Measurements from ENCODE around the gene FPR1. TPM values are rescaled to one million over a fixed set of nuclear protein-coding genes. Genes with fewer than 3 reads are reported as not detected.
"Not testable (repeated sequence)": the region's sequence is repeated elsewhere in the genome, so short reads cannot be mapped to it uniquely, and the experiment has no call there.

Gene FPR1
- polyA plus RNA-seq, 4 donors = 0.54 to 3.7 (median 1.3) TPM

DNA sequence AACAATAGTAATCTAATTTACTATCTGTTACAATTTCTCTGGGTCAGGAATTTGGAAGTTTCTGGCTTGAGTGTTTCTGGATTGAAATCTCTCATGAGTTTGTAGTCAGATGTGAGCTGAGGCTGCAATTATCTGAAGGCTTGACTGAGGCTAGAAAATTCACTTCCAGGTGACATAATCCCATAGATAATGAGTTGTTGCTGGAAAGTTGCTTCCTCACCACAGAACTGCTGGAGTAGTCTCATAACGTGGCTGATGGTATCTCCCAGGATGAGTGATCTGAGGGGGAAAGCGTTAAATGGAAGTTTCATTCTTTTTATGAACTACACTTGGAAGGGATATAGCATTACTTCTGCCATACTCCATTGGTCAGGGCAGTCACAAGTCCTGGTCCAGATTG lies 28.0 kb upstream of the FPR1 start:
- DNase-seq (ENCODE audit: low read depth in 4 of 4, low spot score in 3 of 4) = no peak

- DNase-seq (ENCODE audit: low read depth in 4 of 4, low spot score in 3 of 4) = no peak
Observed at GRCh38 chr19:51779181-51779580, 27.5 kb upstream of the FPR1 start.

GRCh38 chr19:51777570-51778462 lies 26.1 kb upstream of the FPR1 start:
- peak; percentile 51 to 76 (median 64) for DNase-seq (ENCODE audit: low read depth in 4 of 4, low spot score in 3 of 4)

DNA sequence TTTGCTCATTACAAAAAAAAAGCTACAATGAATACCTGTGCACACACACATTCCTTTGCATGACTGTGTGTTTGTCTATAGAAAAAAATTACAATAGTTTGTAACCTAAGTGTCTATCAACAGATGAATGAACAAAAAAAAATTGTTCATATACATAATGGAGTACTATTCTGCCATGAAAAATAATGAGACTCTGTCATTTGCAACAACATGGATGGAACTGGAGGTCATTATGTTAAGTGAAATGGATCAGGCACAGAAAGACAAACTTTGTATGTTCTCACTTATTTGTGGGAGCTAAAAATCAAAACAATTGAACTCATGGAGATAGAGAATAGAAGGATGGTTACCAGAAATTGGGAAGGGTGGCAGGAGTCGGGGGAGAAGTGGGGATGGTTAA lies 24.9 kb upstream of the FPR1 start:
- DNase-seq (ENCODE audit: low read depth in 4 of 4, low spot score in 3 of 4) = not testable (repeated sequence)

- no peak for DNase-seq (ENCODE audit: low read depth in 4 of 4, low spot score in 3 of 4)
Observed at GRCh38 chr19:51772977-51773376, 21.3 kb upstream of the FPR1 start.

GRCh38 chr19:51771376-51772130 lies 19.9 kb upstream of the FPR1 start:
- no peak for DNase-seq (ENCODE audit: low read depth in 4 of 4, low spot score in 3 of 4)

GRCh38 chr19:51766461-51766860 lies 14.8 kb upstream of the FPR1 start:
- no peak for DNase-seq (ENCODE audit: low read depth in 4 of 4, low spot score in 3 of 4)

DNA sequence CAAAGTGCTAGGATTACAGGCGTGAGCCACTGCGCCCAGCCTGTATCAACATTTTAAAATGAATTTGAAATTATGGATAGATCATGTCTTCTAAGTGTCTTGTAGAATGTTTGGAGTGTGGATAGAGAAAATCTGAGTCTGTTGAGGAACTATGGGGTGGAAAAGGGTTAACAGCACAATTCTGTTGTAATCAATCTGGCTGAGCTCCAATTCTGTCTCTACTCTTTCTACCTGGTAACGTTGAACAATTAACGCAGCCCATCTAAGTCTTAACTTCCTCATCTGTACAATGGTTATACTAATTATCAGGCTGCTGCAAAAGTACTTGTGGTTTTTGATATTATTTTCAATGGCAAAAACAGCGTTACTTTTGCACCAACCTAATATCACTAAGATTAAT lies 13.4 kb upstream of the FPR1 start:
- no peak for DNase-seq (ENCODE audit: low read depth in 4 of 4, low spot score in 3 of 4)

DNA sequence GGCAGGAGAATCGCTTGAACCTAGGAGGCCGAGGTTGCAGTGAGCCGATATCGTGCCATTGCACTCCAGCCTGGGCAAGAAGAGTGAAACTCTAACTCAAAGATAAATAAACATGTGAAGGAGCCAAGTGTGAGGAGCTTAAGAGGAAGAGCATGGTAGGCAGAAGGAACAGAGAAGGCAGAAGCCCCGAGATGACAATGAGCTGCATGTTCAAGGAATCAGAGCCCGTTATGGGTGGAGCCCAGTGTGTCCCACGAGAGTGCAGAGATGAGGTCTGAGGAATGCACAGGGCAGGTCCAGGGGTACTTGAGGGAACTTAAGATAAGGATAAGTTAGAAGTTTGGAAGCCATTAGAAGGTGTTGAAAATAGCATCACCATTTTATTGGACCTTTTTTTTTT lies 10.0 kb upstream of the FPR1 start:
- no peak for DNase-seq (ENCODE audit: low read depth in 4 of 4, low spot score in 3 of 4)

GRCh38 chr19:51760697-51761356 lies 9.1 kb upstream of the FPR1 start, which contains the start of gene FPR2:
Gene FPR2 (plus strand): TSS chr19:51761180. CDS start chr19:51768659, 7,479 bp downstream.
- DNase-seq (ENCODE audit: low read depth in 4 of 4, low spot score in 3 of 4) = no peak

DNA sequence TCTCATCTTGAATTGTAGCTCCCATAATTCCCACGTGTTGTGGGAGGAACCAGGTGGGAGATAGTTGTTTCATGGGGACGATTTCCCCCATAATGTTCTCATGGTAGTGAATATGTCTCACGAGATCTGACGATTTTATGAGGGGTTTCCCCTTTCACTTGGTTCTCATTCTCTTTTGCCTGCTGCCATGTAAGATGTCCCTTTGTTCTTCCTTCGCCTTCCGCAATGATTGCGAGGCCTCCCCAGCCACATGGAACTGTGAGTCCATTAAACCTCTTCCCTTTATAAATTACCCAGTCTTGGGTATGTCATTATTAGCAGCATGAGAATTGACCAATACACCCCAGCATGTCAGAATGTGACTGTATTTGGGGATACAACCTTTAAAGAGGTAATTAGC lies 3.9 kb upstream of the FPR1 start:
- no peak for DNase-seq (ENCODE audit: low read depth in 4 of 4, low spot score in 3 of 4)

GRCh38 chr19:51754770-51755169 lies 3.1 kb upstream of the FPR1 start:
- no peak for DNase-seq (ENCODE audit: low read depth in 4 of 4, low spot score in 3 of 4)

GRCh38 chr19:51754109-51754508 lies 2.4 kb upstream of the FPR1 start:
- DNase-seq (ENCODE audit: low read depth in 4 of 4, low spot score in 3 of 4) = no peak

GRCh38 chr19:51750400-51751094 lies 1.1 kb downstream of the FPR1 start:
- DNase-seq (ENCODE audit: low read depth in 4 of 4, low spot score in 3 of 4) = no peak

GRCh38 chr19:51749979-51750378 lies 1.7 kb downstream of the FPR1 start:
- DNase-seq (ENCODE audit: low read depth in 4 of 4, low spot score in 3 of 4) = no peak

DNA sequence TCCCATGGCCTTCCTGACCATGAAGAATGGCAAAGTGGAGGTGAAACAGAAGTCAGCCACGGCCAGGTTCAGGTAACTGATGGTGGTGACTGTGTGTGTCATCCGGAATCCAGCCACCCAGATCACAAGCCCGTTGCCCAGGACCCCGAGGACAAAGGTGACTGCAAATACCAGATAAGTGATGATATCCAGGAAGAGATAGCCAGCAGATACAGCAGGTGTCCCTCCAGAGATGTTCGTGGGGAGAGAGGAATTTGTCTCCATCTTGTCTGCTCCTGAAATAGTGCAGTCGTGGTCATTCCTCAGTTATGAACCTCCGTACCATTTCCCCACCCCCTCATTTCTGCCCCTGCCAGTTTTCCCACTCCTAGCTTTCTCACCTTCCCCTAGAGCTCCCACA lies 4.9 kb downstream of the FPR1 start:
- DNase-seq (ENCODE audit: low read depth in 4 of 4, low spot score in 3 of 4) = no peak

- no peak for DNase-seq (ENCODE audit: low read depth in 4 of 4, low spot score in 3 of 4)
Observed at GRCh38 chr19:51743405-51743804, 8.3 kb downstream of the FPR1 start.

DNA sequence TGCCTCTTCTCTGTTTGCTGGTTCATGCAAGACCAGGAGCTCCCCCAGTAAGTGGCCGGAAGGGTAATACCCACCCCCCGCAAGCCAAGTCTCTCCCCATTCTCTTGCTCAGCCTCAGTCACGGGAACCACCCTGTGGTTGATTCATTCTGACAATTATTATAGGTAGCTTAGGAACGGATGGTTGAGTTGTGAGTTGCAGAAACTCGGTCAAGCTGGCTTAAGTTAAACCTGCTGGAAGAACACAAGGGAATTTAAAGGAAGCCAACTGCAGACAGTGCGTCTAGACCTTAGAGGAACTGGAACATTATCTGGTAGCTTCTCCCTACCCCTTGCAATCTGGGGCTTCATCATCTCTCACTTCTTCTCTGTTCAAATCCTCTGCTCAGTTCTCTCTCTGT lies 8.9 kb downstream of the FPR1 start:
- DNase-seq (ENCODE audit: low read depth in 4 of 4, low spot score in 3 of 4) = no peak

- no peak for DNase-seq (ENCODE audit: low read depth in 4 of 4, low spot score in 3 of 4)
Observed at GRCh38 chr19:51740356-51740755, 11.3 kb downstream of the FPR1 start.

- DNase-seq (ENCODE audit: low read depth in 4 of 4, low spot score in 3 of 4) = no peak
Observed at GRCh38 chr19:51739466-51740213, 12.0 kb downstream of the FPR1 start.

Measured in right renal pelvis (tissue), 4 donors.